HG03135 (cell line): ENCODE results near the gene DOCK2.
A peak's percentile ranks its signal among the peaks of the same experiment; 100 is the strongest.

Experiments used
- ATAC-seq: cut with Tn5 transposase; IDR thresholded peaks from one replicate; pipeline ENCODE4 v1.9.1; 2021; ENCODE audit warnings: mild to moderate bottlenecking, moderate library complexity; ENCODE audit not compliant: unreplicated experiment

The DOCK2 gene

DNA sequence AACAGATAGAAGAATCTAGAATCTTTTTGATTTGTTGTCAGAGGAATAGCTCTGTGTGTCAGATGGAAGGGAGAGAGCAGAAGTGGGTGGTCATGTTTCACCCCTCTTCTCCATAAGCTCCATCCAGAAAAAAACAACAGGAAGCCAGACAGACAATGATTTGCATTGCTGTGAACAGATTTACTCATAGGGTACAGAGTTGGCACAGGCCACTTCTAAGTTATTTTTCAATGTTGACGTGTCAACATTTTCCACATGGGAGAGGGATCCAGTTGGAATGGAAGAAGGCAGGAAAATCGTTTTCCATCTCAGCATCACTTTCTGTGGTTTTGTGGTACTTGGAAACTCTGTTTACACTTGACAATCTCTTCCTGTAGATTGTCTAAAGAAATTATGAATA, 256.5 kb downstream of the DOCK2 start:
- no peak for ATAC-seq

DNA sequence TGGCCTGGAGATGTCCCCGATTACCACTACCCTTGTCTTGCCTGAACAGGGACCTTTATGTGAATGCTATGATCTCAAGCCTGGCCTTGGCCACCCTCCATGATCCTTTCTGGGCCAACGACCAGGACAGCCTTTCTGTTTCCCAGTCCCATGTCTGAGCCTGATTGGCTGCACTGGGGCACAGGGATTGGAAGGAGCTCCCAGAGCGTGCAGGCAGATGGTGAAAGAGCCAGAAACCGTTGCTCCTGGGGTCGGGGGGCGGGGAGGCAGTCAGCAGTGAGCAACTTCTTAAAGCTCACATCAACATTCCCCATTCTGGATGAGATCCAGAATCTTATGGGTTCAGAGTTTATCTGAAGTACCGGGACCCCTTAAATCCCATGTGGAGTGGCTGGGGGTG, 258.9 kb downstream of the DOCK2 start:
- ATAC-seq, result no peak

- ATAC-seq, result no peak
Observed at GRCh38 chr5:169897481-169897880, 260.4 kb downstream of the DOCK2 start.

DNA sequence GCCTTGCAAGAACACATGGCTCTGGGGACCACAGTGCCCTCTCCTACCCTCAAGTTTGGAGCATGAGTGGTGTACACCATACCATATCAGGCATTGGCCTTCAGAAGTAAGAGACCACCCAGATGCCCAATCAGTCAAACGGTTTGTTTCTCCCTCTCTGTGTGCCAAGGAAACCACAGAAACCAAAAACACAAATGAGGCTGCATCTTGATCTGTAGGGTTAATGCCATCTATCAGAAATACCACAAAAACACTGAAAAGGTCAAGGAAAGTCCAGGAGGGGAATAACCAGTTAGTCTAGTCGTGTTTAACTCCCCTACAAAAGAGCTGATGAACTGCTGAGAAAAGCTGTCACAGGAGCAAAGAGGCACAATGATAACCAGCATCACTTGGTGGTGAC, 264.8 kb downstream of the DOCK2 start:
- ATAC-seq, result no peak

DNA sequence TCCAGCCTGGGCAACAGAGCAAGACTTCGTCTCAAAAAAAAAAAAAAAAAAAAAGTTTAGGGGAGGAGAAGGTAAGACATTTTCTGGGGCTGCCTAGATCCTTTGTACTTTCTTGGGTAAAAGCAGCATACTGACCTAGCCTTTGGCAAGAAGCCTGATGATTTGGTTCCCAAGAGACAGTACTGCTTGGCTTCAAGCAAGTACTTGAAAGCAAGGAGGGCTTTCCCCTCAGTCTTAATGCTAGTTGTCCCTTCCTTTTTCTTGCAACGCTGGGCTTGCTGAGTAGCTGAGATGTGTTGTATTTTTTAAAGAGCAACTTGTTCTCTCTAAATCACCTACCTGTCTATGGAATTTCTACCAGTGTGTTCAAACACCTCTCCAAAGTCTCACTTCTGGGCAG, 267.0 kb downstream of the DOCK2 start:
- ATAC-seq, result no peak

DNA sequence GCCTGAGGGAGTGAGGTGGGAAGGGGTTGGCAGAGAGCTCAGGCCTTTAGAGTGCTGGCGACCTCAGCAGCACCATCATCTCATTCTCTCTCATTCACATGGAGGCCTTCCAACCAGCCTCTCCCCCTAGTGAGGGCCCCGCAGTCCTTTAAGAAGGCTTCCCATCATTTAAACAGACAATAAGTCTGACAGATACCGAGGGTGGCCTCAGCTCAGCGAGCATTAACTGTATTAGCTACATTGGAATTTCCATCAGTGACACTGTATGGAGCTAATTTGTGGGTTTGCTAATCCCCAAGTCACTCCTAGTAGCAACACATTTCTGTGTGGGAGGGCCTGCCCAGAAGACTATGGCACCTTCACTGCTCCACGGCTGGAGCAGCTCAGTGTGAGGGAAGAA, 267.4 kb downstream of the DOCK2 start:
- ATAC-seq, result no peak

GRCh38 chr5:169905017-169905416, 267.9 kb downstream of the DOCK2 start:
- ATAC-seq, result no peak

DNA sequence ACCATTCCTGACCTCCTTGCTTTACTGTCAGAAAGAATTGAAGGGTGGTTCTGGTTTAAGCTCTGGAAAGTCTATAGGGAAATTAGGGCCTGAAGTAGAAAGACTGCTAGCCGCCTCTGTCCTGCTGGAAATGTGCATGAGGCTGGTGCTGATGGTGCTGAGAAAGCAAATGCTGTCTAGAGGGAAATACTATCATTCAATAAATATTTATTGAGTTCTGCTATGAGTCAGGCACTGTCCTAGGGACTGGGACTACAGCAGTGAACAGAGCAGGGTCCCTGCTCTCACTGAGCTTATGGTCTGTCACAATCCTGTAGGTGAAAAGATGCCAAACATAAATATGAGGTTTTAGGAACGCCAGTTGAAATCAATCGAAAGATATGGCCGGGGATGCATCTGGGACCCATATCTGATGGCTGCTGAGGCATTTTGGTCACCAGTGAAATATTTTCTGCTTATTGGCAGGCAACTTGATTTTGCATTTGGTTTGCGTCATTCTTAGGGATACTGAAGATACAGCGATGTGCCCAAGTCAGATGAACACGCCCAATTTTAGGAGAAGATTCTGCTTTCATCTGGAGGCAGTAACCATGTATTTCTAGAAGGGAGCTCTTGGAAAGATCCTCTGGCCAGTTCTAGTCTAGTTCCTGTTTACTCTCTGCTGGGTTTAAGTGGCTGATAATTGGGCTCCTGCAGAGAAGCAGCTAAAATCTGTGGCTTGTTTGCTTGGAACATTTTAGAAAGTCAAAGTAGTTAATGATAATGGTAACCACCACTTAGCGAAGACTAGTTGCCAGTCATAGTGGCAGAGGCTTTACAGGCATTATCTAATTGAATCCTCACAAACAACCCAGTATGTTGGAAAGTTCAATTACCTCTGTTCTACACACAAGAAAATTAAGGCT, 269.9 kb downstream of the DOCK2 start:
- ATAC-seq, result no peak

GRCh38 chr5:169908864-169909263, 271.8 kb downstream of the DOCK2 start:
- ATAC-seq, result no peak

DNA sequence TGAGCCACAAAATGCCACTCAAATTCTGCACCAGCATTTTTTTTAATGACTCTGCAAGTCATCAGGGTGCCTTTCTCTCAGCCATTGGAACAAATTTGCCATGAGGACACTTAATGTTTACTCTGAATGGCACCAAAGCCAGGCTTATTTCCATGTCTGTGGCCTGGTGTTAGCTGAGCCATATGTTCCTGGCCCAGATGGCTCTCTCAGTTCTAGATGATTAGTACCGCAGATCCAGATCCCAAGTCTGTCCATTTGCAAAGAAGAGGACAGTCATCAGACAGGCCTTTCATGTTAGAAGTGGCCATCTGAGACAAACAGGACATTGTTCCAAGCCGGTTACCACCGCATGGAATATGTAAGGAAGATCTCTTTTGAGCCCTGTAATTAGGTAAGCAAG, 272.9 kb downstream of the DOCK2 start:
- ATAC-seq, result no peak

- ATAC-seq, result no peak
Observed at GRCh38 chr5:169910393-169910792, 273.3 kb downstream of the DOCK2 start.

DNA sequence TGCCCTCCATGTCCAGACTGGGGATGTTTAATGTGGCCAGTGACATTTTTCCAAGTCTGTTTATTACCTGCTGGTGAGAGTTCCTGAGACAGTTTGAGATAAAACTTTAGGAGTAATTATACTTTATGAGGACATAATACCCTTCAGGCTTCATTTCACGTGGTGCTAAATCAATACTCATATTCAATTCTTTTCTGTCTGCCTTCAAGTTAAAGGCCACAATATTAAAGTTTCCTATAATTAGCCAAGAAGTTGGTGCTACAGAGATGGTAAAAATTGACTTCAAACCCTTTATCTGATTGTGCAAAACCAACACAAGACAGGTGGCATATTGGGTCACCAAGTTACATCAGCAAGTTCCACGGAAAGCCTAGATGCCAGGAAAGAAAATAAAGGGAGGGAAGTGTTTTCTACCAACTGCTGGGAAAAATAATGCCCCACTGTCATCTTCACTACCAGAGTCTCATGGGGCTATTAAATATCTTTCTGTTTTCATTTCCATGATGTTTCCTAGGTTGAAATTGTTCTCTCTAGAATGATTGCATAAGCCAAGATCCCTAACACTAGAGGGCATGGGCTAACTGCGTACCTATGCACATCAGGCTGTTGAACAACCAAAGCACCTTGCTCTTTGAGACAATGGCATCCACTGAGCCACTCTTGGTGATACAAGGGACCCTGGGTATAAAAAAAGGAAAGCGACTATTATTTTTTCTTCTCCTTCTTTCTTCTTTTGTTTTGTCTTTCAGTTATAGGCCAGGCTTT, 274.6 kb downstream of the DOCK2 start:
- no peak for ATAC-seq

DNA sequence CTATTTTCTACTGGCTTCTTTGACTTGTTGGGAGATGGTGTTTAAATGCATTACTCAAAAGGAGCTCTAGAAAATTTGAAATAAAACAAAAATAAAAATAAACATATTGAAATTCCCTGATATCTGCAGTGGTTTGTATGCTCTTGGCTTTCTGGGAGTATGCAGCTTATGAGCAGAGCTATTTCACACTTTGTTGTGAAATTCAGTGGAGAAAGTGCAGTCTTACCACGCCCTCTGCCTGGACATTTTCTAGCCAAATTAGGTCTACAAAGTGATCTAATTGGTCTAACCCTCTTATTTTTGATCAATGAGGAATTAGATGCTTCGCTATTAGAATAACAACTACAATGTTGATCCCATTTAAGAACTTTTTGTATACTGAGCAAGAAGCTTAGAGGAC, 276.4 kb downstream of the DOCK2 start:
- no peak for ATAC-seq

DNA sequence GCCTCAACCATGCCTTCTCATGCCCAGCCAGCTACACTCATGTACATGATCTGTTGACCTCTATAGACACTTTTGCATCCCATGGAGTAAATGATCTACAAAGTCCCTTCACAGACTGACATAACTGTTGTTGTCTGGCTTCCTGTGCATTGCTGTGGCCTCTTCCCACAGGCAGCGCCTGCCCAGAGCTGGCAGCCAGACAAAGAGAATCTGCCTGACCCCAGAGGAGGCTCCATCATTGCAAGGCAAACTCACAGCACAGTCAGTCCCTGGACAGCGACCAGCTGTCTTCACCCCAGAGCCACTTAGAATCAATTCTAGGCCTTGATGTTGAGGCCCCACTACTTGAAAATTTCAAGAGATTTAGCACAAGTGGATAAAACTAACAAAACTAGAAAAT, 277.7 kb downstream of the DOCK2 start:
- ATAC-seq, result peak; percentile 63

DNA sequence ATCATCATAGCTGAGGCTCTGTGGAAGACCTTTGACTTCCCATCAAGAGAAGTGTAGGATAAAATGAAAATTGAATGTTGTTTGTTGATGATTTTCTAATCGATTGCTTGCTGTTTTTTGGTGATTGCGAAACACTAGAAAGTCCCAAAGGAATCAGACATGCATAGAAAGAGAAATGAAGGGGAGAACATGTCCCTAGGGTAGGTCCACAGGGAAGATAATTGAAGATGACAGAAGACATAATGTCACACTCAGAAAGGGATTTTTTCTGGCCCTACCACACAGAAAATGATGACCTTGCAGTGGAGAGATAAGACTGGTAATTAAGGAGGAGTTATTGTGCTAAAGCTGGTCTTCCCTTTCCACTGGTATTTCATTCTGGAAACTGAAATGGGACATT, 280.4 kb downstream of the DOCK2 start:
- no peak for ATAC-seq

GRCh38 chr5:169918228-169918627, 281.2 kb downstream of the DOCK2 start:
- no peak for ATAC-seq

DNA sequence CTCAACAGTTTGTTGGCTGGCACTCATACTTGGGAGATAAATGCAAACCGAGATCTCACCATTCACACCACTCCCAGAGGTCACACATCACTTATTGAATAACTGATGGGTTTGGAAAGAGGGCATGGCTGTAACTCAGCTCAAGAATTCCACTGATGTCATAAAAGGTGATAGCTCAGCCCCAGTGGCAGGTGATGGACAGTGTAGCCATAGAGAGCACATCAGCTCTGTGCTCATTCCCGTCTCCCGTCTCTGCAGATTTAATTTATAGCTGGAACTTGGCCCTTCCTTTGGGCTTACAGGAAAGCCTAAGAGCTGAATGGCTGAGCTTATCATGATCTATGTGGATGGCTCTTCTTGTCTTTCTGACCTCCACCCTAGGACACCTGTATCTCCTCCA, 283.4 kb downstream of the DOCK2 start:
- no peak for ATAC-seq

- no peak for ATAC-seq
Observed at GRCh38 chr5:169921384-169921783, 284.3 kb downstream of the DOCK2 start.

GRCh38 chr5:169921949-169922348, 284.9 kb downstream of the DOCK2 start:
- no peak for ATAC-seq

DNA sequence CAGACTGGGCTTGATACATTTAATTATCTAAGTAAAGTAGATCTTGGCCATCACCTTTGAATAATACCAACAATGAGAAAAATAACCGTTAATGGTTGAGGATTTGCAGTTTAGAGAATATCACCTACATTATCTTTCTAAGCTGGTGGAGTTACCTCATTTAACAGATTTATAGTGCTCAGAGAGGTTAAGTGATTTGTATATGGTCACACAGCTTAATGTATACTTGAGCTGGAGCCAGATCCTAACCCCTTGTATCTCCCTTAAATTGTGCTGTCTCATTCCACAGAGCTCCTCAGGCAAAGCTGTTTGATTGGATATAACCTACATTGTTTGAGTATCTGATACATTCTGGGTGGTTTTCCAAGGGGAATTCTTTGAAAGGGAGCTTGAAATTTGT, 285.4 kb downstream of the DOCK2 start:
- ATAC-seq, result no peak

DNA sequence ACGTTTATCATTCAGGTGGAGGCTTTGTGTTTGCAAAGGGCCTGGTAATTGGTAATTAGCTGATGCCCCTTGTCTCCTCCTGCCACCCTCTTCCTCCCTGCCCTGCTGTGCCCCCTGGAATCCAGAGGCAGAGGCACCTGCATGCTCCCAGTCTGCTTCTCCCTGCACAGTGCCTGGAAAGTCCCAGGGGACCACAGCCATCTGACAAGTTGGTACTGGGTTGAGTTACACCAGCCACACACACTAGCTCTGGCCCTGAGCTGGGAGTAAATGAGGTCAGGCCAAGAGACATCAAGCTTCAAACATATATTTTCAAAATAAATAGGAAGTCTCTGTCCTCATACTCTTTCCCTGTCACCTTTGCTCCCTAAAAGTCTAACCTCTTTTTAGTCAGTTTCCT, 286.9 kb downstream of the DOCK2 start:
- ATAC-seq, result no peak

- no peak for ATAC-seq
Observed at GRCh38 chr5:169933127-169933526, 296.1 kb downstream of the DOCK2 start.
